ENCODE results near the gene TRIP13. TPM values are rescaled to one million over a fixed set of nuclear protein-coding genes. Genes with fewer than 3 reads are reported as not detected.

Gene TRIP13
- total RNA-seq, 4 donors from 2014 or later, result 1.2 to 8.3 (median 3.5) TPM

GRCh38 chr5:882253-883183 lies 10.2 kb upstream of the TRIP13 start:
- Histone ChIP-seq H3K4me1 (no peaks in the 10 kb centered on the region), H3K9me3 (no peaks in the 10 kb centered on the region), H3K36me3 (peaks cover 0 to 76% (median 0%) of the 10 kb centered on the region in 3 donors), H3K4me3 (no peak overlapping the region), H3K27ac (no peak overlapping the region), H3K27me3 (no peaks in the 10 kb centered on the region)
- DNase-seq, result no peak
- TF ChIP-seq, protein P1, sequence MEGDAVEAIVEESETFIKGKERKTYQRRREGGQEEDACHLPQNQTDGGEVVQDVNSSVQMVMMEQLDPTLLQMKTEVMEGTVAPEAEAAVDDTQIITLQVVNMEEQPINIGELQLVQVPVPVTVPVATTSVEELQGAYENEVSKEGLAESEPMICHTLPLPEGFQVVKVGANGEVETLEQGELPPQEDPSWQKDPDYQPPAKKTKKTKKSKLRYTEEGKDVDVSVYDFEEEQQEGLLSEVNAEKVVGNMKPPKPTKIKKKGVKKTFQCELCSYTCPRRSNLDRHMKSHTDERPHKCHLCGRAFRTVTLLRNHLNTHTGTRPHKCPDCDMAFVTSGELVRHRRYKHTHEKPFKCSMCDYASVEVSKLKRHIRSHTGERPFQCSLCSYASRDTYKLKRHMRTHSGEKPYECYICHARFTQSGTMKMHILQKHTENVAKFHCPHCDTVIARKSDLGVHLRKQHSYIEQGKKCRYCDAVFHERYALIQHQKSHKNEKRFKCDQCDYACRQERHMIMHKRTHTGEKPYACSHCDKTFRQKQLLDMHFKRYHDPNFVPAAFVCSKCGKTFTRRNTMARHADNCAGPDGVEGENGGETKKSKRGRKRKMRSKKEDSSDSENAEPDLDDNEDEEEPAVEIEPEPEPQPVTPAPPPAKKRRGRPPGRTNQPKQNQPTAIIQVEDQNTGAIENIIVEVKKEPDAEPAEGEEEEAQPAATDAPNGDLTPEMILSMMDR (IDR thresholded peaks at IDR 0.05), result no peak
- TF ChIP-seq POLR2A (IDR thresholded peaks at IDR 0.05), result no peak

DNA sequence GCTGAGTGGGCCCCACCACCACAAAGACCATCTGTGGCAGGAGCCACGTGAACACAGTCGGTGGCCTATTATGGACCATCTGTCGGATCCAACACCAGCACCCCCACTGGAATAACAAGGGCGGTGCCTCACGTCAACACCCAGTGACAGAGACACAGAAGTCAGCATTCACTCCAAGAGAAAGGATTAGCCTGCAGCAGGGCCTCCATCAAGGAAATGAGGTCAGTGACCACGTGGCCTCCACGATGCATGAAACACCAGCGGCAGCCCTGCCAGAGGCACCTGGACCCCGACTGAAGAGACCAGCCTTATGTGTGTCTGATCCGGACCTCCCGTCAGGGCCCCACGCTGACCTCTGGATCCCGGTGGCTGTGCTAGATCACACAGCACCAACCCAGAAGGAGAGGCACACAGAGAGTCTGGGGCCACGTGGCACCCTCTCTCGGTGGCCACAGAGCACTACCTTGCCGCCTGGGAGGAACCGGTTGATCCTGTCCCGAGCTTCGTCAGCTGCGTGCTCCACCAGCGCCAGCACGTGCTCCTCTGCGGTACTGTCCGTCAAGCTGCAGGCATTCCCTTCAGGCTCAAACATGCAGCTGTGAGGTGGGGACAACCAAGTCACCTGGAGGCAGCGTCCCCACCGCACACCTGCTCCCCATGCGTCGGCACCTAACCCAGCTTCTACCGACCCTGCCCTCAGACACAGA lies 9.1 kb upstream of the TRIP13 start:
- no peak overlapping the region for H3K27ac ChIP-seq
- no peak for TF ChIP-seq POLR2A (IDR thresholded peaks at IDR 0.05)
- TF ChIP-seq, protein P1 (IDR thresholded peaks at IDR 0.05), result no peak
- no peak overlapping the region for H3K4me3 ChIP-seq
- H3K4me1 ChIP-seq, result no peaks in the 10 kb centered on the region
- DNase-seq, result no peak
- no peaks in the 10 kb centered on the region for H3K27me3 ChIP-seq
- H3K36me3 ChIP-seq, result peaks cover 0 to 79% (median 0%) of the 10 kb centered on the region in 3 donors
- H3K9me3 ChIP-seq, result no peaks in the 10 kb centered on the region

- DNase-seq, result no peak
- no peak overlapping the region for H3K27ac ChIP-seq
- peaks cover 0 to 88% (median 0%) of the 10 kb centered on the region in 3 donors for H3K36me3 ChIP-seq
- H3K9me3 ChIP-seq, result no peaks in the 10 kb centered on the region
- no peak overlapping the region for H3K4me3 ChIP-seq
- no peaks in the 10 kb centered on the region for H3K27me3 ChIP-seq
- H3K4me1 ChIP-seq, result no peaks in the 10 kb centered on the region
- TF ChIP-seq POLR2A (IDR thresholded peaks at IDR 0.05), result no peak
- TF ChIP-seq, protein P1 (IDR thresholded peaks at IDR 0.05), result no peak
Observed at GRCh38 chr5:884345-885126, 8.1 kb upstream of the TRIP13 start.

GRCh38 chr5:885127-885442 lies 7.6 kb upstream of the TRIP13 start:
- no peaks in the 10 kb centered on the region for H3K4me1 ChIP-seq
- no peak overlapping the region for H3K4me3 ChIP-seq
- H3K27ac ChIP-seq, result no peak overlapping the region
- H3K9me3 ChIP-seq, result no peaks in the 10 kb centered on the region
- DNase-seq, result no peak
- TF ChIP-seq, protein P1 (IDR thresholded peaks at IDR 0.05), result no peak
- no peak for TF ChIP-seq POLR2A (IDR thresholded peaks at IDR 0.05)
- H3K36me3 ChIP-seq, result peaks cover 0 to 93% (median 0%) of the 10 kb centered on the region in 3 donors
- no peaks in the 10 kb centered on the region for H3K27me3 ChIP-seq

DNA sequence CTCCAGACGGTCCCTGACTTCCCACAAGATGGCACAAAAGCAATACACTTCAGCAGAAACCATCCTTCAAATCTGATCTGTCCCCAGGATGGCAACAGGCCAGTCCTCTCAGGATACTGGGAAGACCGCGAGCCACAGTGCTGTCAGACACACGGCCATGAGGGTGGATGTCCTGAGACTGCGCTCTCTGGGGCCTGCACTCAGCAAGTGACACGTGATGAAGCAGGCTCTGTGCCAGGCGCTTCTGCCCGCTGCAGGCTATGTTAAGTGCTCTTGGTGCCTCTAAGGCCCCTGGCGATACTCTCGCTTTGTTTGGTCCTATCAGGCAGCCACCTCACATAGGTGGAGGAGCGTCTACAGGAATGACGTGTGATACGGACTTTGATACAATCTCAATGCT lies 7.2 kb upstream of the TRIP13 start:
- no peak for TF ChIP-seq POLR2A (IDR thresholded peaks at IDR 0.05)
- TF ChIP-seq, protein P1 (IDR thresholded peaks at IDR 0.05), result no peak
- Histone ChIP-seq H3K36me3 (peaks cover 0 to 94% (median 0%) of the 10 kb centered on the region in 3 donors), H3K27ac (no peak overlapping the region), H3K4me1 (no peaks in the 10 kb centered on the region), H3K9me3 (no peaks in the 10 kb centered on the region), H3K27me3 (no peaks in the 10 kb centered on the region), H3K4me3 (no peak overlapping the region)
- DNase-seq, result no peak

Measured in Peyer's patch (tissue), 4 donors.